ENCODE results near the gene PITPNC1.

GRCh38 chr17:67511804-67512203, 134.7 kb downstream of the PITPNC1 start:
- no peak for TF ChIP-seq CTCF (IDR thresholded peaks at IDR 0.05; ENCODE audit: extremely low read depth in 1 of 2, insufficient read depth in 1 of 2, low read depth in 1 of 2, low read length in 2 of 2)
- no peak for TF ChIP-seq EZH2 (IDR thresholded peaks at IDR 0.05; ENCODE audit: borderline replicate concordance, low read depth, low read length, severe bottlenecking)
- no peak for TF ChIP-seq POLR2AphosphoS5 (IDR thresholded peaks at IDR 0.05; ENCODE audit: insufficient read depth, low read depth, low read length)

All from endothelial cell of umbilical vein (primary cell).